Astrocyte (in vitro differentiated cells and primary cell): ENCODE measurements around the gene SLC35B1. TPM values are rescaled to one million over a fixed set of nuclear protein-coding genes. Genes with fewer than 3 reads are reported as not detected.

Source experiments
- DNase-seq: peaks from one replicate; pipeline ENCODE4 v3.0.0-alpha.2; 2010; ENCODE audit warnings: low read depth
- FAIRE-seq: peaks from 2 replicates; lab custom pipeline; 2011; peaks lifted over from hg19 to GRCh38; lab: Jason Lieb, UNC
- H2AFZ ChIP-seq: 2 replicates; pipeline ENCODE4 v1.6.0; 2012; ENCODE audit warnings: low read depth, low read length, inconsistent platforms
- H3K27ac ChIP-seq: 2 replicates; pipeline ENCODE4 v1.5.1; 2011; ENCODE audit warnings: low read depth, low read length, inconsistent platforms
- H3K27me3 ChIP-seq: 2 replicates; pipeline ENCODE4 v1.6.0; 2011; ENCODE audit warnings: low read length, inconsistent platforms; ENCODE audit not compliant: insufficient read depth
- H3K36me3 ChIP-seq: 2 replicates; pipeline ENCODE4 v1.5.1; 2011; ENCODE audit warnings: low read length, inconsistent platforms; ENCODE audit not compliant: insufficient read depth
- H3K4me1 ChIP-seq: 2 replicates; pipeline ENCODE4 v1.5.1; 2011; ENCODE audit warnings: low read length, inconsistent platforms; ENCODE audit not compliant: insufficient read depth
- H3K4me2 ChIP-seq: 2 replicates; pipeline ENCODE4 v1.6.0; 2012; ENCODE audit warnings: low read length, inconsistent platforms
- H3K4me3 ChIP-seq: 2 replicates; pipeline ENCODE4 v1.5.1; 2011; ENCODE audit warnings: low read depth, mild to moderate bottlenecking, low read length, inconsistent platforms; ENCODE audit not compliant: insufficient read depth
- H3K79me2 ChIP-seq: 2 replicates; pipeline ENCODE4 v1.6.0; 2012; ENCODE audit warnings: mild to moderate bottlenecking, low read length, inconsistent platforms; ENCODE audit not compliant: insufficient read depth
- H3K9ac ChIP-seq: 2 replicates; pipeline ENCODE4 v1.6.0; 2012; ENCODE audit warnings: mild to moderate bottlenecking, low read length, inconsistent platforms
- H3K9me3 ChIP-seq: 2 replicates; pipeline ENCODE4 v1.5.1; 2012; ENCODE audit warnings: low read depth, mild to moderate bottlenecking, low read length, inconsistent platforms; ENCODE audit not compliant: insufficient read depth
- H4K20me1 ChIP-seq: 2 replicates; pipeline ENCODE4 v1.6.0; 2012; ENCODE audit warnings: low read length, inconsistent platforms; ENCODE audit not compliant: insufficient read depth
- H3K27ac Mint-ChIP-seq: one replicate; pipeline ENCODE4 v1.8.0; 2021; ENCODE audit warnings: mild to moderate bottlenecking, mixed read lengths; ENCODE audit not compliant: unreplicated experiment
- H3K27me3 Mint-ChIP-seq: one replicate; pipeline ENCODE4 v1.8.0; 2021; ENCODE audit warnings: low read depth, mixed read lengths; ENCODE audit not compliant: unreplicated experiment
- H3K36me3 Mint-ChIP-seq: one replicate; pipeline ENCODE4 v1.8.0; 2021; ENCODE audit warnings: low read depth, mixed read lengths; ENCODE audit not compliant: unreplicated experiment
- H3K4me1 Mint-ChIP-seq: one replicate; pipeline ENCODE4 v1.8.0; 2021; ENCODE audit warnings: low read depth, mixed read lengths; ENCODE audit not compliant: unreplicated experiment
- H3K4me3 Mint-ChIP-seq: one replicate; pipeline ENCODE4 v1.8.0; 2021; ENCODE audit warnings: mild to moderate bottlenecking, moderate library complexity, mixed read lengths; ENCODE audit not compliant: unreplicated experiment
- H3K9me3 Mint-ChIP-seq: one replicate; pipeline ENCODE4 v1.8.0; 2021; ENCODE audit warnings: mild to moderate bottlenecking, mixed read lengths; ENCODE audit not compliant: unreplicated experiment
- EZH2 ChIP-seq: IDR thresholded peaks from 2 replicates; pipeline ENCODE4 v1.6.1; 2012; ENCODE audit warnings: mild to moderate bottlenecking, low read length, inconsistent platforms; ENCODE audit not compliant: insufficient read depth
- total RNA-seq: library from RNA; stranded (reverse); gene quantifications from 2 replicates; pipeline ENCODE4 v1.2.1, GENCODE V29; 2021
- TF ChIP-seq, protein P1 (sequence below): IDR thresholded peaks from 2 replicates; pipeline ENCODE4 v1.5.1; 2011; ENCODE audit warnings: low read depth, mild to moderate bottlenecking, inconsistent platforms, low read length, moderate library complexity; ENCODE audit not compliant: insufficient read depth

SLC35B1 gene
- total RNA-seq, 1 donor from 2014 or later, result 61.1 TPM

DNA sequence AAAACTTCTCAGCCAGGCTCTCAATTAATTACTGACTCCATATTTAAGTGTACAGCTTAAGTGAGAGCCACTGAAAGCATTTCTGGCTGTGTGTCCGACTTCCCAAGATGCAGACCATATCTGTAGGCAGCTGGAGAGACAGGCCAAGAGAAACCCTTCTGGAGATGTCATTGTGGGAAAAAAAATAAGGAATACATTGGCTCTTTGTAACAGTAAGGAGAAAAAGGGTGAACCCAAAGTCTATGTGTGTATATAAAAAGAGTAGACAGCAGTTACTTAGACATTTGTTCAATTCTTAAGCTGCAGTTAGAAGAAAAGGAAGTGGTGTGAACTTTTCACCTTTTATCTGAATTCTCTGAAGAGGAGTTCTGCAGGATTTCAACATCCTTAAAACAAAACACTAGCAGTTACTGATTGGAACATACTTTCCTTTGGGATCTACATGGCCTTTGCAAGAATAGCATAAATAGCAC lies 34.4 kb upstream of the SLC35B1 start:
- Mint-ChIP-seq H3K36me3 (peaks cover 5% of the 10 kb centered on the region), H3K27ac (no peak overlapping the region), H3K4me3 (no peak overlapping the region), H3K27me3 (no peaks in the 10 kb centered on the region), H3K9me3 (peaks cover 2% of the 10 kb centered on the region), H3K4me1 (peaks cover 17% of the 10 kb centered on the region)
- FAIRE-seq (no peak), DNase-seq (peak; percentile 25)
- no peak overlapping the region for H3K4me3 ChIP-seq
- no peak overlapping the region for H3K9ac ChIP-seq
- no peak overlapping the region for H3K27ac ChIP-seq
- no peak overlapping the region for H2AFZ ChIP-seq
- H3K4me2 ChIP-seq, result no peak overlapping the region
- peaks cover 4% of the 10 kb centered on the region for H4K20me1 ChIP-seq
- TF ChIP-seq, protein P1, sequence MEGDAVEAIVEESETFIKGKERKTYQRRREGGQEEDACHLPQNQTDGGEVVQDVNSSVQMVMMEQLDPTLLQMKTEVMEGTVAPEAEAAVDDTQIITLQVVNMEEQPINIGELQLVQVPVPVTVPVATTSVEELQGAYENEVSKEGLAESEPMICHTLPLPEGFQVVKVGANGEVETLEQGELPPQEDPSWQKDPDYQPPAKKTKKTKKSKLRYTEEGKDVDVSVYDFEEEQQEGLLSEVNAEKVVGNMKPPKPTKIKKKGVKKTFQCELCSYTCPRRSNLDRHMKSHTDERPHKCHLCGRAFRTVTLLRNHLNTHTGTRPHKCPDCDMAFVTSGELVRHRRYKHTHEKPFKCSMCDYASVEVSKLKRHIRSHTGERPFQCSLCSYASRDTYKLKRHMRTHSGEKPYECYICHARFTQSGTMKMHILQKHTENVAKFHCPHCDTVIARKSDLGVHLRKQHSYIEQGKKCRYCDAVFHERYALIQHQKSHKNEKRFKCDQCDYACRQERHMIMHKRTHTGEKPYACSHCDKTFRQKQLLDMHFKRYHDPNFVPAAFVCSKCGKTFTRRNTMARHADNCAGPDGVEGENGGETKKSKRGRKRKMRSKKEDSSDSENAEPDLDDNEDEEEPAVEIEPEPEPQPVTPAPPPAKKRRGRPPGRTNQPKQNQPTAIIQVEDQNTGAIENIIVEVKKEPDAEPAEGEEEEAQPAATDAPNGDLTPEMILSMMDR, result no peak
- TF ChIP-seq EZH2, result no peak
- H3K4me1 ChIP-seq, result no peaks in the 10 kb centered on the region
- H3K79me2 ChIP-seq, result no peaks in the 10 kb centered on the region
- no peaks in the 10 kb centered on the region for H3K9me3 ChIP-seq
- no peaks in the 10 kb centered on the region for H3K36me3 ChIP-seq
- H3K27me3 ChIP-seq, result no peaks in the 10 kb centered on the region

- Histone ChIP-seq H3K4me1 (no peaks in the 10 kb centered on the region), H2AFZ (no peak overlapping the region), H4K20me1 (peaks cover 4% of the 10 kb centered on the region), H3K27ac (no peak overlapping the region), H3K9me3 (no peaks in the 10 kb centered on the region), H3K27me3 (no peaks in the 10 kb centered on the region), H3K79me2 (no peaks in the 10 kb centered on the region), H3K9ac (no peak overlapping the region), H3K36me3 (no peaks in the 10 kb centered on the region), H3K4me3 (no peak overlapping the region), H3K4me2 (no peak overlapping the region)
- Mint-ChIP-seq H3K9me3 (peaks cover 2% of the 10 kb centered on the region), H3K36me3 (peaks cover 5% of the 10 kb centered on the region), H3K27ac (no peak overlapping the region), H3K27me3 (no peaks in the 10 kb centered on the region), H3K4me3 (no peak overlapping the region), H3K4me1 (peaks cover 15% of the 10 kb centered on the region)
- TF ChIP-seq, protein P1, result no peak
- no peak for TF ChIP-seq EZH2
- DNase-seq (no peak), FAIRE-seq (no peak)
Measured at GRCh38 chr17:49741692-49742076, 33.9 kb upstream of the SLC35B1 start.

- Mint-ChIP-seq H3K27ac (no peak overlapping the region), H3K36me3 (peaks cover 5% of the 10 kb centered on the region), H3K4me3 (no peak overlapping the region), H3K9me3 (peaks cover 2% of the 10 kb centered on the region), H3K27me3 (no peaks in the 10 kb centered on the region), H3K4me1 (peaks cover 15% of the 10 kb centered on the region)
- H3K9ac ChIP-seq, result no peak overlapping the region
- H3K27me3 ChIP-seq, result no peaks in the 10 kb centered on the region
- FAIRE-seq, result no peak
- H3K36me3 ChIP-seq, result no peaks in the 10 kb centered on the region
- H3K27ac ChIP-seq, result no peak overlapping the region
- H3K4me3 ChIP-seq, result no peak overlapping the region
- peak; percentile 20 for DNase-seq
- no peak overlapping the region for H3K4me2 ChIP-seq
- H4K20me1 ChIP-seq, result peaks cover 4% of the 10 kb centered on the region
- H2AFZ ChIP-seq, result no peak overlapping the region
- H3K9me3 ChIP-seq, result no peaks in the 10 kb centered on the region
- TF ChIP-seq EZH2, result no peak
- TF ChIP-seq, protein P1, result no peak
- no peaks in the 10 kb centered on the region for H3K79me2 ChIP-seq
- H3K4me1 ChIP-seq, result no peaks in the 10 kb centered on the region
Measured at GRCh38 chr17:49741009-49741691, 33.4 kb upstream of the SLC35B1 start.
